ENCODE data around the gene GYPC. TPM values are rescaled to one million over a fixed set of nuclear protein-coding genes. Genes with fewer than 3 reads are reported as not detected.
"Not testable (repeated sequence)": the region's sequence is repeated elsewhere in the genome, so short reads cannot be mapped to it uniquely, and the experiment has no call there.

The GYPC gene
- total and polyA plus RNA-seq, 4 experiments from 2014 or later, result 78.5 to 165 (median 113) TPM

DNA sequence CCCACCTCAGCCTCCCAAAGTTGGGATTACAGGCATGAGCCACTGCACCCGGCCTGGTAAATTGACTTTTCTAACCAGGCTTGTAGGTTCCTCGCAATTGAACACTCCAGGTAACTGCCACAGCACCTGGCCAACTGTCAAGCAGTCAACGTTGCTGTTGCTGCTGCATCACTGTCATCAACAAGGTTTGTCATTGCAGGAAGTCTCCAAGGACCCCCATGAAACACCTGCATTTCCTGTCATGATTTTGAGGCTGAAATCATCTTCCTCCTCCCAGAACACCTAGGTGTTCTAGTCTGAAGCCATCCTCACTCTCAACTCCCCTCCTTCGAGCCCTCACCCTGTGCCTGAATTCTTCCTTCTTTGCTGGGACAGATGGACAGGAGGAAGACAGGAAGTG is 29.7 kb downstream of the GYPC start:
- Mint-ChIP-seq H3K9me3 (peaks cover 0 to 13% (median 4%) of the 10 kb centered on the region in 8 donors), H3K36me3 (peaks cover 65 to 71% of the 10 kb centered on the region in 2 donors), H3K27ac (peak overlapping the region in 2 of 7 donors; percentile 31 to 68), H3K4me1 (peaks cover 5 to 25% (median 6%) of the 10 kb centered on the region in 4 donors), H3K4me3 (no peak overlapping the region), H3K27me3 (no peaks in the 10 kb centered on the region)
- no peaks in the 10 kb centered on the region for H3K27me3 ChIP-seq (ENCODE audit: insufficient read depth, low read length)
- peaks cover 0 to 4% of the 10 kb centered on the region in 2 donors for H3K9me3 ChIP-seq (ENCODE audit: control insufficient read depth in 1 of 2, low read length in 2 of 2)
- H3K27ac ChIP-seq (ENCODE audit: low read depth, low read length), result no peak overlapping the region
- H3K36me3 ChIP-seq (ENCODE audit: insufficient read depth, low read length), result peaks cover 14% of the 10 kb centered on the region
- no peak for DNase-seq
- H3K4me3 ChIP-seq (ENCODE audit: low read length in 2 of 2), result no peak overlapping the region
- H3K4me1 ChIP-seq (ENCODE audit: insufficient read depth, low read length), result no peaks in the 10 kb centered on the region
- POLR2A ChIA-PET (ENCODE audit: partially characterized antibody), result no interaction called here
- CTCF ChIA-PET (ENCODE audit: partially characterized antibody), result no interaction called here
- intact Hi-C loops (cut with micrococcal nuclease), result no loop called here

DNA sequence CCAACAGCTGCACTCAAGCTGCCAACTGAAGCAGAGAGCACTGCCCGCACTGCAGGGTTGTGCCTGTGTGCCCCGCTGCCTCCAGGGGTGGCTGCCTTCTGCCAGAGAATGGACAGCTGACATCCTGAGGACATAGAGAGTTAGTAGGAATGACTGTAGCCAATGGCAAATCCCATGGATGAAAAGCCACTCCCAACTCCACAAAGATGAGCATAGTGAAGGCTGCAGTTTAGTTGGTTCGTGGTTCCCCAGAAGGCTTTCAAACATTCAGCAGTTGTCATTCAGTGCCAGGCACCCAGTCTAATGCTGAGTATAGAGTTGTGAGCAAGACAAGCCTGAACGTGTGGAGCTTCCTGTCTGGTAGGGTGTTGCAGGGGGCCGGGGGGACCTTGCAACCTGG is 30.3 kb downstream of the GYPC start:
- intact Hi-C loops (cut with micrococcal nuclease), result no loop called here
- Mint-ChIP-seq H3K36me3 (peaks cover 66 to 74% of the 10 kb centered on the region in 2 donors), H3K4me3 (no peak overlapping the region), H3K4me1 (peaks cover 5 to 23% (median 6%) of the 10 kb centered on the region in 4 donors), H3K27ac (peak overlapping the region in 2 of 7 donors; percentile 36 to 41), H3K27me3 (no peaks in the 10 kb centered on the region), H3K9me3 (peaks cover 0 to 13% (median 4%) of the 10 kb centered on the region in 8 donors)
- CTCF ChIA-PET (ENCODE audit: partially characterized antibody), result no interaction called here
- POLR2A ChIA-PET (ENCODE audit: partially characterized antibody), result no interaction called here
- Histone ChIP-seq H3K36me3 (ENCODE audit: insufficient read depth, low read length) (peaks cover 13% of the 10 kb centered on the region), H3K4me1 (ENCODE audit: insufficient read depth, low read length) (no peaks in the 10 kb centered on the region), H3K27ac (ENCODE audit: low read depth, low read length) (no peak overlapping the region), H3K4me3 (ENCODE audit: low read length in 2 of 2) (no peak overlapping the region), H3K9me3 (ENCODE audit: control insufficient read depth in 1 of 2, low read length in 2 of 2) (peaks cover 0 to 4% of the 10 kb centered on the region in 2 donors), H3K27me3 (ENCODE audit: insufficient read depth, low read length) (no peaks in the 10 kb centered on the region)
- no peak for DNase-seq

DNA sequence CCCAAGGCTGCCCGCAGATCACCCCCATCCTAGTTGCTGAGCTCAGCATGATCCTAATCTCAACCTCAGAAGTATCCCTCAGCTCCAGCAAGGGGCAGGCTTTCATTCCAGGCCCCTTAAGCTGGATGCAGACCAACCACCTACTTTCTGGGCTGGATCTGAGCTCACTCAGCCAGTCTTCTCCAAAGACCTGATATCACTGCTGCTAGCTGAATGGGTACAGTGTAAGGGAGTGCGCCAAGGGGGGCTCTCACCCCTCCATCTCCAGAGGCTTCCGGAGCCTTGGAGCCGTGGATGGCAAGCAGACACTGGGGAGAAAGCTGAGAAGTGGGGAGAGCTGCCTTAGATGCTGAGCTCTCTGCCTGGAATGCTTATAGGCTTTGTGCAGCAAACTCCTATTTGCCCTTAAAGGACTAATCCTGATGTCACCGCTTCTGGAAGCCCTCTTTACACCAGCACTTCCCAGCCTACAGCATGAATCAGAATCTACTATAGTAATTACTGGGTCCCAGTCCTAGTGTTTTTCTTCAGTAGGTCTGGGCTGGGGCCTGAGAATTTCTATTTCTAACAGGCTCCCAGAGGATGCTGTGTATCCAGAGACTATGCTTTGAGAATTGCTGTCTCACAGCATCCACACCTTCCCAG is 31.0 kb downstream of the GYPC start:
- no peak overlapping the region for H3K4me3 Mint-ChIP-seq

GRCh38 chr2:126687503-126687902 is 31.5 kb downstream of the GYPC start:
- Mint-ChIP-seq H3K36me3 (peaks cover 70 to 76% of the 10 kb centered on the region in 2 donors), H3K4me1 (peaks cover 2 to 19% (median 5%) of the 10 kb centered on the region in 4 donors), H3K4me3 (no peak overlapping the region), H3K27me3 (no peaks in the 10 kb centered on the region), H3K9me3 (peaks cover 0 to 16% (median 7%) of the 10 kb centered on the region in 8 donors), H3K27ac (no peak overlapping the region)
- Histone ChIP-seq H3K9me3 (ENCODE audit: control insufficient read depth in 1 of 2, low read length in 2 of 2) (peaks cover 0 to 4% of the 10 kb centered on the region in 2 donors), H3K36me3 (ENCODE audit: insufficient read depth, low read length) (peaks cover 13% of the 10 kb centered on the region), H3K27me3 (ENCODE audit: insufficient read depth, low read length) (no peaks in the 10 kb centered on the region), H3K4me1 (ENCODE audit: insufficient read depth, low read length) (no peaks in the 10 kb centered on the region), H3K4me3 (ENCODE audit: low read length in 2 of 2) (no peak overlapping the region), H3K27ac (ENCODE audit: low read depth, low read length) (no peak overlapping the region)
- intact Hi-C loops (cut with micrococcal nuclease), result no loop called here
- ChIA-PET CTCF (ENCODE audit: partially characterized antibody) (no interaction called here), POLR2A (ENCODE audit: partially characterized antibody) (no interaction called here)
- no peak for DNase-seq

More for the DNA sequence above, 31.0 kb downstream of the GYPC start:
- no peak for DNase-seq
- intact Hi-C loops (cut with micrococcal nuclease), result no loop called here
- Histone ChIP-seq H3K36me3 (ENCODE audit: insufficient read depth, low read length) (peaks cover 13% of the 10 kb centered on the region), H3K4me3 (ENCODE audit: low read length in 2 of 2) (no peak overlapping the region), H3K9me3 (ENCODE audit: control insufficient read depth in 1 of 2, low read length in 2 of 2) (peaks cover 0 to 4% of the 10 kb centered on the region in 2 donors), H3K4me1 (ENCODE audit: insufficient read depth, low read length) (no peaks in the 10 kb centered on the region), H3K27ac (ENCODE audit: low read depth, low read length) (no peak overlapping the region), H3K27me3 (ENCODE audit: insufficient read depth, low read length) (no peaks in the 10 kb centered on the region)
- H3K27me3 Mint-ChIP-seq, result no peaks in the 10 kb centered on the region
- H3K36me3 Mint-ChIP-seq, result peaks cover 66 to 75% of the 10 kb centered on the region in 2 donors
- no peak overlapping the region for H3K27ac Mint-ChIP-seq
- CTCF ChIA-PET (ENCODE audit: partially characterized antibody), result no interaction called here
- POLR2A ChIA-PET (ENCODE audit: partially characterized antibody), result no interaction called here
- peaks cover 4 to 22% (median 5%) of the 10 kb centered on the region in 4 donors for H3K4me1 Mint-ChIP-seq
- peaks cover 0 to 13% (median 6%) of the 10 kb centered on the region in 8 donors for H3K9me3 Mint-ChIP-seq

GRCh38 chr2:126688594-126688993 is 32.6 kb downstream of the GYPC start:
- H3K36me3 ChIP-seq (ENCODE audit: insufficient read depth, low read length), result peaks cover 13% of the 10 kb centered on the region
- POLR2A ChIA-PET (ENCODE audit: partially characterized antibody); intact Hi-C loops (cut with micrococcal nuclease); DNase-seq; H3K27me3 Mint-ChIP-seq; H3K4me1 ChIP-seq (ENCODE audit: insufficient read depth, low read length); H3K4me3 Mint-ChIP-seq; H3K4me3 ChIP-seq (ENCODE audit: low read length in 2 of 2); H3K27me3 ChIP-seq (ENCODE audit: insufficient read depth, low read length); H3K9me3 ChIP-seq (ENCODE audit: control insufficient read depth in 1 of 2, low read length in 2 of 2); H3K27ac ChIP-seq (ENCODE audit: low read depth, low read length): not testable (repeated sequence)
- Mint-ChIP-seq H3K9me3 (peaks cover 0 to 21% (median 10%) of the 10 kb centered on the region in 8 donors), H3K4me1 (peaks cover 0 to 13% (median 4%) of the 10 kb centered on the region in 4 donors), H3K36me3 (peaks cover 68 to 78% of the 10 kb centered on the region in 2 donors), H3K27ac (peak overlapping the region in 1 of 7 donors; percentile 52)
- CTCF ChIA-PET (ENCODE audit: partially characterized antibody), result interaction anchor here (0.8 kb wide), 1 partner anchor 161 kb away, joined by 3 read pairs; no protein-coding TSS in a partner anchor

GRCh38 chr2:126692241-126692640 is 36.3 kb downstream of the GYPC start:
- CTCF ChIA-PET (ENCODE audit: partially characterized antibody); H3K4me1 ChIP-seq (ENCODE audit: insufficient read depth, low read length); H3K27me3 ChIP-seq (ENCODE audit: insufficient read depth, low read length); H3K27ac ChIP-seq (ENCODE audit: low read depth, low read length); H3K27ac Mint-ChIP-seq; POLR2A ChIA-PET (ENCODE audit: partially characterized antibody); DNase-seq; H3K27me3 Mint-ChIP-seq; H3K4me3 Mint-ChIP-seq; H3K4me1 Mint-ChIP-seq; H3K9me3 ChIP-seq (ENCODE audit: control insufficient read depth in 1 of 2, low read length in 2 of 2); intact Hi-C loops (cut with micrococcal nuclease); H3K4me3 ChIP-seq (ENCODE audit: low read length in 2 of 2): not testable (repeated sequence)
- peaks cover 21% of the 10 kb centered on the region for H3K36me3 ChIP-seq (ENCODE audit: insufficient read depth, low read length)
- Mint-ChIP-seq H3K9me3 (peaks cover 0 to 22% (median 10%) of the 10 kb centered on the region in 8 donors), H3K36me3 (peaks cover 83 to 96% of the 10 kb centered on the region in 2 donors)

DNA sequence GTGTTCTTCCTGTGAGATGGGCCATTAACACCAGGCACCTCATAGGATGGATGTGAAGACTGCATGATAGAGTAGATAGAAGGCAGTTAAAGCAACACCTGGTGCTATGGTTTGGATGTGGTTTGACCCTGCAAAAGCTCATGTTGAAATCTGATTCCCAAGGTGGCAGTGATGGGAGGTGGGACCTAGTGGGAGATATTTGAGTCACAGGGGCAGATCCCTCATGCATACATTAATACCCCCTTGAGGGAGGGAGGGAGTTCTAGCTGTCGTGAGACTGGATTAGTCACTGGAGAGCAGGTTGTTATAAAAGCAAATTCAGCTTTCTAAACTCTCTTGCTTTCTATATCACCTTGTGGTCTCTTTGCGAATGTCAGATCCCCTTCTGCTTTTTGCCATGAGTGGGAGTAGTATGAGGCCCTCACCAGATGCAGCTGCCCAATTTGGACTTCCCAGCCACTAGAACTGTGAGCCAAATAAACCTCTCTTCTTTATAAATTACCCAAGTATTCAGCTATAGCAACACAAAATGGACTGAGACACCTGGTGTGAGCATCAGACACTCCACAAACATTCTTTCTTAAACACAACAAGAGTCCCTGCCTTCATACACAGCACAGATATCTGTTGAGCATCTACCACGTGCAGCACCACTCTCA is 37.1 kb downstream of the GYPC start:
- H3K4me1 ChIP-seq (ENCODE audit: insufficient read depth, low read length); intact Hi-C loops (cut with micrococcal nuclease); CTCF ChIA-PET (ENCODE audit: partially characterized antibody); H3K27me3 ChIP-seq (ENCODE audit: insufficient read depth, low read length); DNase-seq; H3K9me3 ChIP-seq (ENCODE audit: control insufficient read depth in 1 of 2, low read length in 2 of 2); H3K4me3 ChIP-seq (ENCODE audit: low read length in 2 of 2); H3K27ac ChIP-seq (ENCODE audit: low read depth, low read length); H3K4me1 Mint-ChIP-seq; H3K27me3 Mint-ChIP-seq; H3K4me3 Mint-ChIP-seq; POLR2A ChIA-PET (ENCODE audit: partially characterized antibody): not testable (repeated sequence)
- H3K36me3 ChIP-seq (ENCODE audit: insufficient read depth, low read length), result peaks cover 21% of the 10 kb centered on the region
- peaks cover 0 to 22% (median 10%) of the 10 kb centered on the region in 8 donors for H3K9me3 Mint-ChIP-seq
- H3K27ac Mint-ChIP-seq, result peak overlapping the region in 1 of 7 donors; percentile 17
- peaks cover 88 to 97% of the 10 kb centered on the region in 2 donors for H3K36me3 Mint-ChIP-seq

Data from CD4-positive, alpha-beta memory T cell (primary cell).